GM12801 (cell line): ENCODE data around the gene PRDM12.

Experiments used
- TF ChIP-seq, protein P1 (sequence below): IDR thresholded peaks from one replicate; pipeline ENCODE4 v1.5.1; 2011; ENCODE audit warnings: control low read depth; ENCODE audit not compliant: insufficient read length; ENCODE audit errors: extremely low read depth

The PRDM12 gene

DNA sequence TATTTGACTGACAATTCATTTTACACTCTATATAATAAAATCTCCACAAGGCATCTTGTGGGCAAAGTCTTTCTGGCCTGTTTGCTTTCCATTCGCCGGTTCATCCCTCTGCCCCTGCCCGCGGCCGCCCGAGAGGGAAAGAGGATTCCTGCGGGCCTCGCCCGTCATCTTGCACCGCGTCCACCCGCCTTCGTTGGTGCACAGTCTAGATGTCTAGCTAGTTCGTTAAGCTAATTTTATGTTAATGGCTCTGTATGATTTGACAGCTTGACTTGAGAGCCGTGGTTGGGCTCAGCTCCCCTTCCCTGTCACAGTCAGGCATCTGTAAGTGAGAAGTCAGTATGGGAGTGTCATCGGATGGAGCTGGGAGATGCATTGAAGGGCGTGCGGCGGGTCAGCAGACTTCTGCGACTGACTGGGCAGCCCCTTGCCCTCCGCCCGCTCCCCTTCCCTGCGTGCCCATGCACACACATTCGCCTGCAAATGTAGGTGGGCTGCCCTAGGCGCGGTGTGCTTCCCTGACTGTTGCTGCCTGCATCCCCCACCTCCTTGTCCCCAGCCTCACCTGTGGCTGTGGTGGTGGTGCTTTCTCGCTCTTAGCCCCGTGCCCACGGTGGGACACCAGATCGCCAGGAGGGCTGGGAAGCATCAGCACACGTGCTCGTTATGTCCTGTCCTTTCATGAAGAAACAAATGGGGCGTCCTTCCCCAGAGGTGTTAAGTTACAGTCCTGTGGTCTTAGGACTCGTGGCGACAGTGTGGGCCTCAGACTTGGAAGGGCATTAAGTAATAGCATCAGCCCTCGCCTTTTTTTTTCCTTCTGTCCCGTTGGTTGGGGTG, 25.9 kb upstream of the PRDM12 start:
- TF ChIP-seq, protein P1, sequence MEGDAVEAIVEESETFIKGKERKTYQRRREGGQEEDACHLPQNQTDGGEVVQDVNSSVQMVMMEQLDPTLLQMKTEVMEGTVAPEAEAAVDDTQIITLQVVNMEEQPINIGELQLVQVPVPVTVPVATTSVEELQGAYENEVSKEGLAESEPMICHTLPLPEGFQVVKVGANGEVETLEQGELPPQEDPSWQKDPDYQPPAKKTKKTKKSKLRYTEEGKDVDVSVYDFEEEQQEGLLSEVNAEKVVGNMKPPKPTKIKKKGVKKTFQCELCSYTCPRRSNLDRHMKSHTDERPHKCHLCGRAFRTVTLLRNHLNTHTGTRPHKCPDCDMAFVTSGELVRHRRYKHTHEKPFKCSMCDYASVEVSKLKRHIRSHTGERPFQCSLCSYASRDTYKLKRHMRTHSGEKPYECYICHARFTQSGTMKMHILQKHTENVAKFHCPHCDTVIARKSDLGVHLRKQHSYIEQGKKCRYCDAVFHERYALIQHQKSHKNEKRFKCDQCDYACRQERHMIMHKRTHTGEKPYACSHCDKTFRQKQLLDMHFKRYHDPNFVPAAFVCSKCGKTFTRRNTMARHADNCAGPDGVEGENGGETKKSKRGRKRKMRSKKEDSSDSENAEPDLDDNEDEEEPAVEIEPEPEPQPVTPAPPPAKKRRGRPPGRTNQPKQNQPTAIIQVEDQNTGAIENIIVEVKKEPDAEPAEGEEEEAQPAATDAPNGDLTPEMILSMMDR = no peak

DNA sequence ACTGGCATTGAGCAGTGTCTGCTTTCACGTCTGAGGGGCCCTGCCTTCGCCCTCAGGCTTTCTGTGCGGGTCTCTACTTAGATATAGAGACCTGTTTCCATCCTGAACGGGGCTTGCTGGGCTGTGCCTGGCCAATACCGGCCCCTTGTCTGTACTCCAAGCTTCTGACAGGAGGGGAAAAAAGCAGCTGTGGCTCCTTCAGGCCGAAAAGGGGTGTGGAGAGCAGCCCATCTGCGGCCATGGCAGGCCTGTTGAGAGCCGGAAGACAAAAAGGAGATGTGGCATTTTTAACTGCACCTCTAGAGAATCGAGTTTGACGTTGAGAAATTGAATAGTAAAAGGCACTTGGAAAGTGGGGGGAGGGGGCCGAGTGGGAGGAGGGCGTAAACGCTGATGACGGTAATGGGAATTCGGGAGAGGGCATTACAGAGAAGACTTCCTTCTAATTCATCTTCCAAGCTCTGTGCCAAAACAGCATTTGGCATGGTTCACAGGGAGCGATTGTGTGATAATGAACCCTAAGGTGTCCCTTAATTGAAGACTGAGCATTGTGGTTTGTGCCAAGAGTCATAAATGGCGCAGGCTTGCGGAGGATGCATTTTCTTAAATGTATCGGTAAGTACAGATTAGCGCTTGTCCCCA, 25.1 kb upstream of the PRDM12 start:
- TF ChIP-seq, protein P1 = no peak

DNA sequence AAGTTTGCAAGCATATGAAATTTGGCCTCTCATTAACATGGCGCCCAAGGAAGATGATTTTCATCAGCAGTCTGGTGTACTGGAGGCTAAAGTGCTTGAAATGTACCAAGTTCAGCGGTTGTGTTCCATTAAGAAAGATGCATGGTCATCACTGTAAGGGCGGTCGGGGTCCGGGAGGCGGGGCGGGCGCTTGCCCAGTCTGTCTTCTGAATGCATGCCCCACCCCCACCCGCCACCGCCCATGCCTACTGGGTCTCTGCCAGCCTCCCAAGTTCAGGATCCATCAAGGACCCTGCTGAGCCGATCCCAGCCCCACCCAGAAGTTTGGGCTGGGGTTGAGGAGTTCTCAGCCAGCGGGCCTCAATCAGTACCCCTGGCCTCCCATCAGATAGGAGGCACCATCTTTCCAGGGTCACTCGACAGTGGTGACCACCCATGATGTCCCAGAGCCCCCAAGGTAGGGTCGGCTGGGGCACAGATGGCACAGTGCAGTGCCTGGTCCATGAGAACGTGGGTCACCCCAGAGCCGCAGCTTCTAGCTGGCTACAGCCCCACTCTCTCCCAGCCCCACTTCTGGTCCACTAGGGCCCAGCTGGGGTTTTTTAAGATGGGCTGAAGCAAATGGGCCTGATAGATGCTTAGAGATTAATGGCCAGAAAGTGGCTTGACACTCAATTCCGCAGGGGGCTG, 24.4 kb upstream of the PRDM12 start:
- TF ChIP-seq, protein P1 = no peak

DNA sequence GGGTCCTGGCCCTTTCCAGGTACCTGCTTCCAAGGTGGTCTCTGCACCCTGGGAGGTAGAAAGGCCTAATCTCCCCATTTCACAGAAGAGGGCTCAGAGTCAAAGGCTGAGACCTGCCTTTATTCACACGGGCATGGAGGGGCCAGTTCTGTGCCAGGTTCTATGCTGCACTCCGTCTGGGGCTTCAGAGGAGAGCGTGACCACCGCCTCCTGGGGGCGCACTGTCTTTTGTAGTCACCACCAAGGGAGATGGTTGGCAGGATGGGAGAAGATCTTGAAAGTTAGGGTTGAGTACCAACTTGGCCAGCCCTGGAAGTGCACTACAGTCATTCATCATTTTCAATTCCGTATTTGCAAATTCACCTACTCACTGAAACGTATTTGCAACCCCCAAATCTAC, 23.7 kb upstream of the PRDM12 start:
- TF ChIP-seq, protein P1 = no peak

DNA sequence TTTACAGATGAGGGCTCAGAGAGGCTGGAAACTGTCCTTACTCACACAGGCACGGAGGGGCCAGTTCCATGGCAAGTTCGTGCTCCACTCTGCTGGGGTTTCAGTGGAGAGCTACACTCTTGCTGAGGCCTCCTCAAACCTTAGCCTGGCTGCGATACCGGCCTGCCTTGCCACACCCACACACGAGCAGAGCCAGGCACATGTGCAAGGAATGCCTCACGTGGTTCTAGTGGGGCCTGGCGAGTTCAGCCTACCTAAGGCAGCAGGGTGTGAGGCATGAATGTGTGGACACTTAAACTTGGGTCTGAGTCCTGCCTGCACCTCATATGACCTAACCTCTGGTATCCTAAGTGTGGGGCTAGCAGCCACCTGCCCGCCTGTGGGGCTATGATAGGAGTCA, 21.5 kb upstream of the PRDM12 start:
- TF ChIP-seq, protein P1 = no peak

DNA sequence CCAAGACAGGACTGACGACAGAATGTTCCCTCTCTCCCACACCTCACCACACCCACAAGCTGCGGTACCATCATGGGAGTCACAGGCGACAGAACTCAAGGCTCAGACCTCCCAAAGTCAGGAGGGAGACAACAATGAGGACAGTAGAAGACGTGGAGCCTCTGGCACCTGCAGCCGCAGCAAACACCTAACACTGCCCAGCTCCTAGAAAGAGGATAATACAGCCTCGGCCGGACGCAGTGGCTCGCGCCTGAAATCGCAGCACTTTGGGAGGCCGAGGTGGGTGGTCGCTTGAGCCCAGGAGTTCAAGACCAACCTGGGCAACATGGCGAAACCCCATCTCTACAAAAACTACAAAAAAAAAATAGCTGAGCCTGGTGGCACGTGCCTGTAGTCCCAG, 13.2 kb upstream of the PRDM12 start:
- TF ChIP-seq, protein P1 = no peak

DNA sequence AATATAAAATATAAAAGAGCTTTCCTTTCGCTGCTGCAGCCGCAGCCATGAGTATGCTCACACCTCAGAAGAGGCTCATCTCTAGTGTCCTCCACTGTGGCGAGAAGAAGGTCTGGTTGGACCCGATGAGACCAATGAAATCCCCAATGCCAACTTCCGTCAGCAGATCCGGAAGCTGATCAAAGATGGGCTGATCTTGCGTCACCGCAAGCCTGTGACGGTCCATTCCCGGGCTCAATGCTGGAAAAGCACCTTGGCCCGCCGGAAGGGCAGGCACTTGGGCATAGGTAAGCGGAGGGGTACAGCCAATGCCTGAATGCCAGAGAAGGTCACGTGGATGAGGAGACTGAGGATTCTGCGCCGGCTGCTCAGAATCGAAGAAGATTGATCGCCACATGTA, 12.6 kb upstream of the PRDM12 start:
- TF ChIP-seq, protein P1 = no peak
